Measurements from ENCODE around the gene SRGAP2B.
"Not testable (repeated sequence)": the region's sequence is repeated elsewhere in the genome, so short reads cannot be mapped to it uniquely, and the experiment has no call there.

SRGAP2B gene

DNA sequence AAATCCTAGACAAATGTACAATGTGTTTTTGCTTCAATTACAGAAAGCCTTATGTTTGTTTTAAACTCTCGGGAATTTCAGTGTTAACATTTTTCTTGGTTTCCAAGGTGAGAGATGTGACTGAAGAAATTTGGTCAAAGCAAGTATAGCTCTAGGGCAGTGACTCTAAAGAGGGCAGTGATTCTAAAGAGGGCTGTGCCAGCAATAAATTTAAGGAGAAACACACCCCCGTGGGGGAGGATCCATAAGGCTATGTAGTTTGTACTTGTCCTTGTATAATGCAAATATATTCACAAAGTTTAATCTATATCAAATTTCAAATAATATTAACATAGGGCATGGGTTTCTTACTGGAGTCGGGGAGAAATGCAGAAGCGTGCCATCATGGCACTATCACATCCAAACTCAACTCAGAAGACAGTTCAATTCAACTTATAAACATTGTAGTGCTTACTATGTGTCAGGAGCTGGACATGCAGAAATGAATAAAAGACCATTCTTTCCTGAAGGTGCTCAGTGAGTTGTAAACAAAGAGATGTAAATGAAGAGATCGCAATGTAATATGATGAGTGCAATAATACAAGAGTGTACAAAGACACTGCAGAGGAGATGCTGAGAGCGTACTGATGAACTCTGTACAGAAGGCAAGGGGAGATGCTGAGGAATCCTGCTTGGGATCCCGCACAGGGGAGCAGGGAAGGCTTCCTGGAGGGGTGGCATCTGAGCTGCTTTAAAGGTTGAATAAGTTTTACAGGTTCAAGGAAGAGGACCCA, 12.5 kb downstream of the SRGAP2B start:
- not testable (repeated sequence) for DNase-seq

DNA sequence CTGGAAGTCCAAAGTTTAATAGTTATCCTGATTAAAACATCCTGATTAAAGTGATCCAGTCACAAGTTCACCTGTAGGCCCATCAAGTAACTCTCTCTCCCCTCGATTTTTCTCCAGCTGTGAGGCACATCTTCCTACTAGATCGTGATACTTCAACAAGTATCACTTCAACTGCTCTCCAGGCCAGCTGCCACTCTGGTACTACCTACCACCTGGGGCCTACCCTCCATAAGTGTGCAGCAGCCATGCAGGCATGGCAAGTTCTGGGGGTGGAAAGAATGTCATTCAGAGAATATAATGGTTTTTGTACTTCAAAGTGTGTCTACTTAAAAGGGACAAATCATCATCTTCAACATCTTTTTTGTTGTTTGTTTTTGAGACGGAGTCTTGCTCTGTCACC, 14.9 kb downstream of the SRGAP2B start:
- not testable (repeated sequence) for DNase-seq

DNA sequence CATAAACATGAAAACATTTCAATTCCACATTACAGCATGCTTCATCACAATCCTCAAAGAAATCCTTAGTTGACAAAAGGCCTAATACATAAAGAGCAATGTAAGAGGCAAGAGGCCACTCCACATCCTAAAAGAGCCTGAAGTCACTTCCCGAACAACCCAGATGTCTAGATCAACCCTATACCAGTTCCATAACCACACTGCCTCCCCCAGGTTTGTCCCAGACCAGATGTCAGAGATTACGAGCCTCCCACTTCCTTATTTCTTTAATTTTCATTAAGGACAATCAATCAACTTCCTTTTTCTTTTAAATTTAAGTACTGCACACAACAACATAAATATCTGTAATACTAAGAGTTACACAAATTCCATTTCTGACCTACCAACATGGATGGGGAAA, 15.4 kb downstream of the SRGAP2B start:
- not testable (repeated sequence) for DNase-seq

DNA sequence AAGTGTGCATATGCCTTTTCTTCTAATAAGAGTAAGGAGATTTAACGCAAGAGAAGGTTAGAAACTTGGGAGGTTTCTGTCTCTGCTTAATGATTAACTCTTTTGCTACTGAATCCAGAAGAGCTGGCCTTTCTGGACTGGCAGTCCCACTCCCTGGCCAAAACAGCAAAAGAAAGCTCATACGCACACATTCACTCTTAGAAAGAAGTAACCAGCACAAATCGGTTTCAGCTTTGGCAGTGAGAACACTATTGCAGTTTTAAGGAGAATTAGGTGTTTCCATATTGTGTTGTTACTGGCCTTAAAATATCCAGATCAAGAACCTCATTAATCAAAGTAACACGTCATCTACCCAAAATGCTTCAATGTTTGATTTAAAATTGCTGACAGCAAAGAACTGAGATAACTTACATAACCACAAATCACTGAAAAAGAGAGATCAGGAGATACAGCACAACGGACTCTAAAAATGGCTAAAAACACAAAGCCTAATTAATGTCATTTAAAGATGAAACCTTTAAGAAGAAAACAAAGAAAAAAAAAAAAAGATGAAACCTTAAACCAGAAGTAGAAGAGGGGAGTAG, 16.2 kb downstream of the SRGAP2B start:
- DNase-seq: not testable (repeated sequence)

DNA sequence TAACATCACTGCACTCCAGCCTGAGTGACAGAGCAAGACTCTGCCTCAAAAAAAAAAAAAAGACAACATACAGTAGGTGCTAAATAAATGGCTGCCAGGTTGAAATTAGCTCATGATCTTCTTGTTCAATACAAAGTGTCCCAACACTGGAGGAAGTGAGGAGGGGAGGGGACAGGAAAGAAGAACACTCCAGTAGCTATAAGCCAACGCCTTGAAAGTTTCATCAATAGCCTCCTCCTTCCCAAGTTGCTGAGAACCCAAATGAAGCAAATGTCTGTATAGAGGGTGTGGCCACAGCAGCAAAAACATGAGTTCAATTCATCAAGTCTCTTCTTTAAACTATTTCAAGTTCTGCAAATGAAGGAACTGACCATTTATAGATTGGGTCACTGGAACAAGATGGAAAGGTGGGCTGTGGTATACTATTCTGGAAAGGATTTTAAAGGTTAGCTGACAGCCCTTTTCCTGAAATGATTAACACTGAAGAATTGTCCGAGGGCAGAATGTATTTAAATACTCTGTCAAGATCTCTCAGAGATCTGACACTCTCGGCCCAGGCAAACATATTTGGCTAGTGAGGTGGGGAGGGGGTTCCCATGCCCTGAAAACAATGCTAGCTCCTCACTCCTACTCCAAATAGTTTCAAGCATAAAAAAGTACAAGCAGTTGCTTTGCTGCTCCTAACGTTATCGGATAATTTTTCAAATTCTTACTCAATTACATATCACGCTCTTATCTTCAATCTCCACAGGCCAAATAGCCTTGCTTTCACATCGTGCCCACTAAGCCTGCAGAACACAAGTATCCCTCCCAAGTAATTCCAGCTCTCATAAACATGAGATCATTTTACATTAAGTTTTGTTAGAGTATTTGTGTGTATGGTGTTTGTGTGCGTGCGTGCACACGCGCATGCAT, 17.0 kb downstream of the SRGAP2B start:
- DNase-seq: not testable (repeated sequence)

DNA sequence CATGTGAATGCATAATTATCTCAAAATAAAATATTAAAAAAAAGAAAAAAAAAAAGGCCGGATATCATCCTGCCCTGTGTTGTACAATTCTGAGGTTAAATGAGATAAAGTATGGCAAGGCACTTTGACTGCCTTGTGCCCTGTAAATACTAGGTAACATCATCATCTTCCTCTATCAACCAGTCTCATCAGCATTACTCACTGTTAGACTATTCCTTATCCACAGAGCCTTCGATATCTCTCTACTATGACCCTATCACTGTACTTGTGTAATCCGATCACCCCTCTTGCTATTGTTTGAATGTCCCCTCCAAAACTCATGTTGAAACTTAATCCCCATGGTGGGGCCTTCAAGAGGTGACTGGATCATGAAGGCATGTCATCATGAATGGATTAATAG, 18.3 kb downstream of the SRGAP2B start:
- DNase-seq: not testable (repeated sequence)

DNA sequence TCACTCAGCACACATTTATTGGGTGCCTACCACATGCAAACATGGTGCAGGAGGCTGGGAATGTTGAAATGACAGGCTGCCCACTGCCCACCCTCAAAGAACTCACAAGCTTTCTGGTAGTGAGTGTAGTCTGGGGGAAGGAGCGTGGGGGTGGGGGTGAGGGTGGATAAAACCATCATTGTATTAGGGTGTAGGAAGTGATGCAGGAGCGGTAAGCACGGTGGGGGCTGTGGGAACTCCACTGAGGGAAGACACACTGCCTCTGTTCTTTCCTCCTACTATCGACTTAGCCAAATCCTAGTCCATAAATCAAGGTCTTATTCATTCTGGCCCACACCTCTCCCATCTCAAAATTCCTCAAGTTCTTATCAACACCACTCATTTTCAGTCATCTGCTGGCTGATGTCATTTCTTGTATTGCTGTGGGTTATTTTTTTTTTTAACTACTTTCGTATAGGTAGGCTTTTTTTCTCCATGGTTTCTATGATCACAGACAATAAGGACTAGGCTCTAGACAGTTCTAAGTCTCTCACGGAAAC, 21.0 kb downstream of the SRGAP2B start:
- DNase-seq: not testable (repeated sequence)

DNA sequence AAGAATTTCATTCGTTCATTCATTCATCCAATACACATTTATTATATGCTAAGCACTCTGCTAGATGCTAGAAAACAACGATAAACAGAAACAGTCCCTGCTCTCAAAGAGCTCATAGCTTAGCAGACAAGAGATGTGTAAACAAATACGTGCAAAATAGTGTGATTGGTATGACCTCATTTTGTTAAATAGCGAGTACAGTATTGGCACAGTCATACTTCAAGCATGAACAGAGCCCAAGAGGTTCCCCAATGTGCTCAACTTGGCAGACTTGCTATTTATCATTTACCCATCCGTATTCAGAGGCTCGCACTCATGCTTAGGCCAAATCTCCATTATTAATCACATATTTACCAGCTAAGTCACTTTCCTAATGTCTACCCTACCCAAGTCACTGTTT, 23.6 kb downstream of the SRGAP2B start:
- DNase-seq: not testable (repeated sequence)

DNA sequence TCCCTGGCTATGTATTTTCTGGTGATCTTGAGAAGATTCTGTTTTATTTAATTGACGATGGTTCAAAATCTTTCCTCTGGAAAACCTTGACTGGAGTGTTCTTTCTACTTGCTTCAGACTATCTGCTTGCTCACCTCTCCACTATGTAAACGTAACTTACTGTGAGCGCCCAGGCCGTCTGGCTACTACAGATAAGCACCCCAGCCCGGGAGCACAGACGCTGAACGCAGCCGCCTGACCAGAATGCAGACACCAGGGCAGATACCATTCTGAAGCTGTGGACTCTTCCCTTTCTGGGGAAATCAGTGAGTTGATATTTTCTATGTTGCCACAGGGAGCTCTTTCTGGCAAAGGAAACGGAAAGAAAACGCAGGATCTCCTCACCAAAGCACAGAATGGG, 28.6 kb downstream of the SRGAP2B start:
- not testable (repeated sequence) for DNase-seq

DNA sequence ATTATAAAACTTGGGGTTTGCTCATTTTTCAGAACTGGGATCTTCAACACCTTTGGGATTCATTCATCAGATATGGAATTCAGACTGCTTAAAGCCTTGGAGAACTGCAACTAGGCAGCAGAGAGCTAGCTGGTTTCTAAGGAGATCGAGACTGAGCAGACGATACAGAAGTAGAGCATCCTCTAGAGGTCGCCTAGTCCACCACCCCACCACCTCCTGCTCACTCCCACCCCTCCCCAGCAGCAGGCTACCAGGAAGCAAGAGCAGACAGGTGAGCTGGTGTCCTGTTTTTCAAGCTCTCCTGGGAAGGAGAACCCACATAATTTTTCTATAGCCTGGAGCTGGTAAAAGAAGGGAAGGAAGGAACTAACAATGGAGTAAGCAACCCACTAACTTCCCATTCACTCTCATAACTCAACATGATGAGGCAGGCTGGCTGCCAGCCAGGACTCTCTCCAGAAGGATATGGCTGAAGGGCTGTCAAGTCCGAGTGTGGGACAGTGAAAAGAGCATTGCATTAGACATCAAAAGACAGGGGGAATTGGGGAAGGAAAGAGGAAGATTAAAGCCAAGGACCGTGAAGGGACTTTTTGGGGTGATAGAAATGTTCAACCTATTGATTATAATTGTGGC, 29.8 kb downstream of the SRGAP2B start:
- DNase-seq: not testable (repeated sequence)

DNA sequence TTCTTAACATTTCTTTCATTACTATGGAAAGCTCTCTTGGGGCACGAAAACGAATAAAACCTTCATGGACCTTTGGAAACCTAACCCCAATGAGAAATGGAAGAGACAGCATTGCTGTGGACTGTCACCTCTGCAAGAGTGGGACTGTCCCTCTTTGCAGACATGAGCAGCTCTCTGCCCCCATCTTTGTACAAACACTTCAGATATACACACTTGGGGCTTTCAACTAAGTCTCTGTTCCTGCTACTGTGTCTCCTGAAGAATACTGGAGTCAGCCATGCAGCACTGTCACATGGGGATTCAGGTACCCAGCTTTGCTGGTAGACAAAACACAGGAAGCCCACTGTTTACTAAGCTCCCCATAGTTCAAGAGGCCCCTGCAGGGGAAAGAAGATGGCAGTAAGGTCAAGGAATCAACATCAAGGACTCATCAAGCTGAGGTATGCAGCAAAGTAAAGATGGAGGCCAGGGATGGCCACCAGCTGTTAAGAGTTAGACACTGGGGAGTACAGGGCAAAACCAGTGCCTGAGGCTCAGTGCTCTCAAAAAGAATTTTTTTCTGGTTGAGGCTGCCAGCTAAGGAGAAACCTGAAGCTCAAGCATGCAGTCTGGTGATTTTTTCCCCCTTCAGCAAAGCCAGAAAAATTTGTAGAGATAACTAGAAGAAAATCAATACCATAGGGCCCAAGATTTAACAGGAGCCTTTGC, 31.0 kb downstream of the SRGAP2B start:
- DNase-seq: not testable (repeated sequence)

DNA sequence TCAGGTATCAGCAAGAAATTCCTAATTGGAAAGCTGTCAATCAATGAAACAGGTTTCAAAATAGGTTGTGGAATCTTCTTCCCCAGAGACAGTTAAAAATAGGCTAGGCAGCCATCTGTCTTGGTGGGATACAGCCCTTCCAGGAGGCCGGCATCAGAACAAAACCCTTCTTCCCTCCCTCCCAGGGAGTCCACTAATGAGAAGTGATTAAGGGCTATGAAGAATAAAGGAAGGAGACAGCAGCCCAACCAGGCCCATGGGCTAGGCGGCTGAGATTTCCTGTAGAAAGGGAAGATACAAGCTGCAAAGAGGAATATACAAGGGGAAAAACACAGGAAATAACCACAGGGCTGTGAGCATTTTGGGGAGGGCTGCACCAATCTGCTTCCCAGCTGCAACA, 31.8 kb downstream of the SRGAP2B start:
- DNase-seq: not testable (repeated sequence)

DNA sequence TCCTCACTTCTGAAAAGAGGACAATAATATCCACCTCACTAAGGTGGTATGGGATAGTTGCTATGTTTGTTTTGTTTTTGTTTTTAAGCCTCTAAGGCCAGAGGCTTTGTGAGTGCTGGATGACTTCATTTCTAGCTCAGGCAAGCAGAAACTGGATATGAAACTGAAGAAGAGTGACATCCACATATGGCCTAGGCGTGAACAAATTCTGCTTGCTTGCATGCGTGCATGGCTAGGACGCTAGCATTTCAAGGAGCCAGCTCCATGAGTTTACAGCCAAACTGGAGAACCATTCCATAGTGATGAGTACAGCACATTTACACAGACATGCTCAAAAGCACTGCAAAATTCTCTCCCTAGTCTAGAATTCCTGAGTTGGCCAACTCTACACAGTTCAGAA, 36.9 kb downstream of the SRGAP2B start:
- not testable (repeated sequence) for DNase-seq

DNA sequence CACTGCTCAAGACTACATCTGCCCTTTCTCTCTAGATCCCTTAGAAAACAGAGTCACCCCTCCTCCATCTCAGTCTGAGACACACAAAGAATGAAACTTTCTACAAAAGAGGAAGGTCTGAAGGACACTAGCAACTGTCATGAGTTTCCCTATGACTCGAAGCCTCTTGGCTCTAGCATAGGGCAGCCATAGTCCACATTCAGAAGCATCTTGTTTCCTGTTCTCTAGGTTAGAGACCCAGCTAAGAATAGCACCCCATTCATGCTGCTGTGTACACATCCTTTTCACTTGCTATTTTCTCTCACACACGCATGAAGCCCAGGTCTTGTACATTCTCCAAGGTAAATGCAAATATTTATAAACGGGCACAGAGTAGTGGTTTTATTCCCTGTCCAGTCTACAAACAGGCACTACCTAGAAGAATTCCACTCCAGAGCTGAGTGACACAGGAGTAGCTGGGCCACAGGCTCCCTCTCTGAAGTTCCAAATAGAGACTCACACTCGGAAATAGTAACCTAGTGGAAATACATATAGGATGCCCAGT, 39.8 kb downstream of the SRGAP2B start:
- DNase-seq: not testable (repeated sequence)

DNA sequence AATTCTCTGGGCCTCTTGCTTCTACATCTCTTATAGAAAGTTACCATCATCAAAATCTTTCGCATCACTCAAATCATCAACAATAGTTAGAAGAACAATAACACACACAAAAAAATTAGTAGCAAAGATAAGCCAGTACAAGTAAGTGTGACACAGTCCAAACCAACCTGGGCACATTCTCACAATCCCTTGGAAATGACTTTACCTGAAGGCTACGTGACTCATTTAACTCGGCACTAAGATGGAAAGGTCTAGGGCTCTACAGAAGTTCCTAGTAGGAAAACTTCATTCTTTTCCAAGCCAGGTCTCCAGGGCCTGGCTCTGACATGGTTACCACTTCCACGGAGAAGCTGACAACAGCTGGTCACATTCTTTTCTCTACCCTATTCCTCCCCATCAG, 41.7 kb downstream of the SRGAP2B start:
- not testable (repeated sequence) for DNase-seq

DNA sequence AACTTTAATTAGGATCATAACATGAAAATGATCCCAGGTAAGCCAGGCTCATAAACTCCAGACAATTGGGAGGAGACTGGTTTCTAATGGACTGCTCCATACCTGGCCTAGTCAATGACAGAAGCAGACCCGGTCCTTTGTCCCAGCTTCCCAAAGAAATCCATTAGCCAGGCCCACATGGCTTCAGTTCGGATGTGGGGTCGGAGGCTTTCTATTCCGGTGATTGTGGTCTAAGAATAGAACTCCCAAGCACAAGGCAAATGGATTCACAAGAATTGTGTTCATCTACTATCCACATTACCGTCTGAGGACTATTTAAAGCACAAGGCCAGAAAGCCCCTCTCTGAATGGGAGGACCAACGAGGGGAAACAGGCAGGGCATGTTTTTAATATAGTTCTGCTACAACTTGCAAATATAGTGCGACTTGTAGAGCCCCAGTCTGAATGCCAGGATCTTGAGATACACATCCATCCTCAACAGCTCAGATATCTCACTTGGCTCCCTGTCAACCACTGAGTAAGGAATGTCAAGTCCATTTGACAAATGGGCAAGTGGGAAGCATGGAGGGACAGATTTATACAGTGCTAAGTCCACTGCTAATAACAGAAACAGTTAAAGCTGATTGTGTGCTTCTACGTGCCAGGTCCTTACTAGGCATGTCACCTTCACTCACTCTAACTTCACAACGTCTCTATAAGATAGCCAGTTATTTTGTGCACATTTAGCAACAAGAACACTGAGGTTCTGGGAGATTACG, 42.9 kb downstream of the SRGAP2B start:
- not testable (repeated sequence) for DNase-seq

DNA sequence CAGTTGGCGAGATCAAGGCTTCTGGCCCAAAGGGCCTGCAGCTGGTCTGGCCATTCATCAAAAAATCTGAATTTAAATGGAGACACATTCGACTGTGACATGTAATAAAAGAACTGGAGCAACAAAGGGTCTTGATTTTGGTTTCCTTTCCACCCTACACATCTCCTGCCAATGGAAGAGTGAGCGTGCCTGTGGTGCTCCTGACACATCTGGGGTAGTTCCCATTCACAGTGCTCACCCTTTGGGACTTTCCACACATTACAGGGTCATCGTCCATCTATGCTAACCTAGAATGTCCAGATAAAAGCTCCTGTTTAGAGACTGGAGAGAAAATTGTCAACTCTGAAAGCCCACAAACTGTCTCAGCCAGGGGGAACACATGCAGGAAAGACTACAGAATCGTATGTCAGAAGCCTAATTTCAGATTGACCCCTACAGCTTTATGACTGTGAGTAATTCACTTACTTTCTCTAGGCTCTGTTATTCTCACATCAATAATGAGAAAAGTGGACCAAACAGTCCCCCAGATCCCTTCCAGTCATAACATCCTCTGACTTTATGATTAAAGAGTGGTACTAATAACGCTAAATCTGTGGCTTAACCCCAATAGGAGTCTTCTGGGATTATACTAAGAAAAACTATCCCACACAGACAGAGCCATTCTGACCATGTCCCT, 46.8 kb downstream of the SRGAP2B start:
- not testable (repeated sequence) for DNase-seq

DNA sequence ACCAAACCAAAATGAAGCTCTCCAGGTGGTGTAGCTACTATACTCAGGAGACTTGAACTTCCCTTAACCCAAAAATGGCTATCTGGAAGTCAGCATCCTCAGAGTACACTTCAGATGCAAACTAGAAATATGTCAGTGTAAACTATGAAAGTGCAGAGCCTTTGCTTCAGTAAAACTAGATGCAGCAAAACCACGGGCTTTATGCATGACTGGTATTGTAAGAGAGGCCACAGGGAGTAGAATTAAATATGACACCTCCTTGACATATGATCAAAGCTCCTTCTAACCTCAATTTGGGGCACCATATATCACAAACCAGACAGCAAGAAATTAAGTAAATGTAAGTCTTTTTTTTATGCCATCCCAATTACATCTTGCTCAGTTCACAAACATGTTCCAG, 47.6 kb downstream of the SRGAP2B start:
- DNase-seq: not testable (repeated sequence)

DNA sequence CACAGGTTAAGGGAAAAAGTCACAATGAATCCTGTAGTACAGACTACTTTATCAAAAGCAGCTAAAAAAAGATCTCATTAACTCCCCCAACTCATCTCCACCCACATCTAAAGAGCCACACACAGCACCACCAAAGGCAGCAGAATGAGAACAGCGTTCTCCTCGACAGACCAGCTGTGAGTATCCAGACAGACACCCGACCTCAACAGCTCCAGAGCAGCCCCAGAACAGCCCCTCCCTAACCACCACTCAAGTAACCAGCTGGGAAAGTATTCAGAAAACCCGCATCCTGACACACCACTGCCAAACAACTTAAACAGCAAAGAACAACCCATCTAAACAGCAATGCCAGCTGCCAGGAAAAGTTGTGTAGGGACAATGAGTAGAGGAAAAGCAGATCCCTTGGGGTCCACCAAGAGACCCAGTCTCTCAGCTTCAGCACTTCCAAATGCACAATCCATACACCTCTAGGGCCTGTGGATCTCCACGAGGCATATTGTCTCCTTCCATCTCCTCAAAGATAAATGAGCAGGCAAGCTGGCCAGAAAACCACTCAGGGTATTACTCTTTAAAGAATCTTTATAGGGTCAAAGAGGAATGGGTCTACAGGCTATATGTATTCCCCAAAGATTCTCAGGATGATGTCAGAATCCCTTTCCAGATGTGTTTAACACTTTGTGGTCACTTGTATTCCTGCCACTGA, 49.4 kb downstream of the SRGAP2B start:
- DNase-seq: not testable (repeated sequence)

DNA sequence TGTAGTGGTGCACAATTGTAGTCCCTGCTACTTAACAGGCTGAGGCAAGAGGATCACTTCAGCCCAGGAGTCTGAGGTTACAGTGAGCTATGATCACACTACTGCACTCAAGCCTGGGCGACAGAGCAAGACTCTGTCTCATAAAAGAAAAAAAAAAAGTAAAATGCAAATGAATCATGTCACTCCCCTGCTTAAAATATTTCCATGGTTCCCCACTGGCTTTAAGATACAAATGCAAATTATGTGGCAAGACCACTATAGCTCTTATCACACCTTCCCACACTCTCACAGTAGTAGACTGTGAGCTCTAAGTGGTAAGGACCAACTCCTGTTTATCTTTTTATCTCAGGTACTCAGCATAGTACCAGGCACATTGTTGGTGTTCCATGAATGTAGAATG, 53.6 kb downstream of the SRGAP2B start:
- not testable (repeated sequence) for DNase-seq
